Activated T-helper 1 cell treated with anti-CD3 and anti-CD28 coated beads, Interleukin-2, amount 50 U/mL, for 16 hours (primary cell): Measurements from ENCODE around the gene CNGA4.

ENCODE experiments used
- DNase-seq, 2 donors: peaks; one replicate each; pipeline ENCODE4 v3.0.0-alpha.2; 2020; ENCODE audit warnings: low read depth in 1 of 2, low spot score in 1 of 2

Gene CNGA4, protein sequence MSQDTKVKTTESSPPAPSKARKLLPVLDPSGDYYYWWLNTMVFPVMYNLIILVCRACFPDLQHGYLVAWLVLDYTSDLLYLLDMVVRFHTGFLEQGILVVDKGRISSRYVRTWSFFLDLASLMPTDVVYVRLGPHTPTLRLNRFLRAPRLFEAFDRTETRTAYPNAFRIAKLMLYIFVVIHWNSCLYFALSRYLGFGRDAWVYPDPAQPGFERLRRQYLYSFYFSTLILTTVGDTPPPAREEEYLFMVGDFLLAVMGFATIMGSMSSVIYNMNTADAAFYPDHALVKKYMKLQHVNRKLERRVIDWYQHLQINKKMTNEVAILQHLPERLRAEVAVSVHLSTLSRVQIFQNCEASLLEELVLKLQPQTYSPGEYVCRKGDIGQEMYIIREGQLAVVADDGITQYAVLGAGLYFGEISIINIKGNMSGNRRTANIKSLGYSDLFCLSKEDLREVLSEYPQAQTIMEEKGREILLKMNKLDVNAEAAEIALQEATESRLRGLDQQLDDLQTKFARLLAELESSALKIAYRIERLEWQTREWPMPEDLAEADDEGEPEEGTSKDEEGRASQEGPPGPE

DNA sequence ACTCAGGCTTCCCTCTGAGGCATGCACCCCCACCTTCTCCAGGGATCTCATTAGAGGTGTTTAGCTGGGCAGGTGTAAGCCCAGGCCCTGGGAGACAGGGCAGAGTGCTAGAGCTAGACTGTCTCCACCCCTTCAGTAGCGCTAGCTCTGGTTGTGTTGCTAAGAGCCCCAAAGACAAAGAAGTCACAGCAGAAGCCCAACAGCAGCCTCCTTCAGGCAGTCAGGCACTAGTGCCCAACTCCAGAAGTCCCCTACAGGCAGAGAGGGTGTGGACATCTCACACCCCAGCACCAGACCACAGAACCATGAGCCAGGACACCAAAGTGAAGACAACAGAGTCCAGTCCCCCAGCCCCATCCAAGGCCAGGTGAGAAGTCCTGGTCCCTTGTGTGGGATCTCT lies at the start of gene CNGA4:
CNGA4 (plus strand) TSS at position 188 of the 400 bp plus-strand sequence; CDS start at position 306, 118 bp downstream.
- no peak for DNase-seq

DNA sequence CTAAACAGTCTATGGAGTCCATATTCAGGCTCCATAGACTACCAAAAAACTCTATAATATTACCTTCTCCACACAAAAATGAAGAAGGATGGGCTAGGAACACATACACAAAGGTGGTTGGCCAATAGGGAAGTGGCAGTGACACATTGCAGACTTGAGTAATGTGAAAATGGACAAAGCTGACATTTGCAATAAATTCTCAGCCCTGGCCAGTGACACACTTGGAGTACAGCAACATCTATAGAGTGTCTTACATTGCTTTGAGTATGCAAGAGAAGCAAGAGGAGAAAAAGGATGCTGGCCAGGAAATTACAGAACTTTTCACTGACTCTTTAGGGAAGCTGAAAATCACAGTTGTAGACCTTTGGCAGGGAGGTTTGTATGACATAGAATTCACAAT lies 47.1 kb upstream of the CNGA4 start:
- no peak for DNase-seq

DNA sequence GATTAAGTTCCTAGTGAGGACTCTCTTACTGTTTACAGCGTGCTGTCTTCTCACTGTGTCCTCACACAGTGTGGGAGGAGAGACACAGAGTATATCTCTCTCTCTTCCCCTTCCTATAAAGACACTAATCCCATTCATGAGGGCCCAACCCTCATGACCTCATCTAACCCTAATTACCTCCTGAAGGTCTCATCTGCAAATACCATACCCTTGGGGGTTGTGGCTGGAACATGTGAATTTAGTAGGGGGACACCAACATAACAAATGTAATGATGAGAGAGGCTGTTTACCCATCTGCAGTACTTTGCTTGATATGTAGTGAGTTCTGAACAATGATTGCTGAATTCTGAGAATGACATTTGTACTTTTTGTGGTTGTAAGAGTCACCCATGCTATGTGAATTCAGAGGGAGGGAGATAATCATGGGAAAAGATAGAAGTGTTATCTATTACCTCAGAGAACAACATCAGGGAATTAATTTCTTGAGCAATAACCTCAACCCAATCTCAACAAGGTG lies 44.8 kb upstream of the CNGA4 start:
- DNase-seq: no peak

DNA sequence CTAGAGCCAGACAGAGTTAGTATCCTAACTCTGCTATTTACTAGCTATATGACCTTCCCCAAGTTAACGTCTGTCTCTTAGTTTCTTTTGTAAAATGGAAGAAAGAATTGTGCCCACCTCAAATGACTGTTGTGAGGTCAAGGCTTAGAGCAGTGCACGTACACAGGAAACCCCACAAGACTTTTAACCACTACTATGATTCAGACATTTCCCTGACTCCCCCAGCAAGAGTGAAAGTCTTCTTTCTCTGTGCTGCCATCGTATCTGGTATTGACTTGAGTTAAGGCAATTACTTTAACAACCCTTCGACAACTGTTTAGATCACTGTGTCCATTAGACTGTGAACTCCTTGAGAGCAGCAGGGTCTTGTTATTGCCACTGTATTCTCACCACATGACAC lies 42.5 kb upstream of the CNGA4 start:
- no peak for DNase-seq

DNA sequence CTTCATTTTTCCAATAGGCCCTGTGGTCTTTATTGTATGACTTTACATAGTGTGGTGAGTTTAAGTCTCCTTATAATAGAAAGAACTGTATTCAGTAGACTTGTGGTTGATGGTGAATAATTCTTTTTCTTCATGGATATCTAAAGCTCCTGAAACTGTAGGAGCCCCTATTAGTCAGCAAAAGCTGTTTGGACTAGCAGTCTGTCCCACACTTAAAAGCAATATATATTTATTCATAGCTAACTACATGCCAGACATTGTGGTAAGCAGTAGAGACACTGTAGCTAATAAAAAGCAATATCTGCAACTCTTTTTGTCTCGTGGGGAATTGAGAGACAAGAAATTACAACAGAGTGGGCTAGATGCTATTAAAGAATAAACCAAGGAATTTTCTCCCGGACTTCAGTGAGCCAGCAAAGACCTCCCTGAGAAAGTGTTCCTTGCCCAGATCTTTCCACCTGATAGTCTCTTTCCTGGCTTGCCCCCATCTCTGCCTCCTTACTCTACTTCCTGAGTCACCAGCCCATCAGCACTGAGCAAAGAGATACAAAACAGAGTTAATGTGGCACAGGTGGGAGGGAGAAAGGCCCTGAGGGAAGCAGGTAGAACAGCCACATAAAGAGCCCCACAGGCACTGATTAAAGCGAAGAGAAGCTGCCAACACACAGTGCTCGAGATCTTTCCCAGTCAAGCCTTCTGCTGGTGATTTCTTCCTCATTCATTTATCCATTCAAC lies 41.3 kb upstream of the CNGA4 start:
- DNase-seq: no peak

DNA sequence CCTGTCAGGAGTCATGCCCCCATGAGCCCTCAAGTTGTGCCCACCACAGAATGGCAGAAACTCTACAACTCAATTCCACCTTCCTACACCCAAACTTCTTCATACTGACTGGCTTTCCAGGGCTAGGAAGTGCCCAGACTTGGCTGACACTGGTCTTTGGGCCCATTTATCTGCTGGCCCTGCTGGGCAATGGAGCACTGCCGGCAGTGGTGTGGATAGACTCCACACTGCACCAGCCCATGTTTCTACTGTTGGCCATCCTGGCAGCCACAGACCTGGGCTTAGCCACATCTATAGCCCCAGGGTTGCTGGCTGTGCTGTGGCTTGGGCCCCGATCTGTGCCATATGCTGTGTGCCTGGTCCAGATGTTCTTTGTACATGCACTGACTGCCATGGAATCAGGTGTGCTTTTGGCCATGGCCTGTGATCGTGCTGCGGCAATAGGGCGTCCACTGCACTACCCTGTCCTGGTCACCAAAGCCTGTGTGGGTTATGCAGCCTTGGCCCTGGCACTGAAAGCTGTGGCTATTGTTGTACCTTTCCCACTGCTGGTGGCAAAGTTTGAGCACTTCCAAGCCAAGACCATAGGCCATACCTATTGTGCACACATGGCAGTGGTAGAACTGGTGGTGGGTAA lies 39.6 kb upstream of the CNGA4 start, which contains the start of gene OR52W1:
OR52W1 (plus strand) TSS at position 51 of the 637 bp plus-strand sequence; CDS start at position 51, 0 bp downstream.
- no peak for DNase-seq

DNA sequence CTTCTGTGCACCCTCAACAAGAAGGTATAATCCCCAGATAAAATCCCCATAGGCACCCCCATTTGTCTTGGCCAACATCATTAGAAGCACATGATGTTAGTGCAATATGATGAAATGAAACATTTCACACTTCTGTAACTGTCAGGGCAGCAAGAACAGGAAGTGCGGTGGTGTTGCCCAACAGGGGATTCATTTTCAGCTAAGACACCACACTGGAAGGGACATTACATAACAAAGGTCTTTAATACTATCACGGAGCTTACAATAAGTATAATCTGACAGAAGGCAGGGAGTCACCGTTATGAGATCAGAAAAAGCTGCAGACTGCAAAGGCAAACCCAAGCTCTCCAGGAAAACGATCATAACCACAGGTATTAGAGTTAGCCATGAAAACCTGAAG lies 37.9 kb upstream of the CNGA4 start:
- no peak for DNase-seq

DNA sequence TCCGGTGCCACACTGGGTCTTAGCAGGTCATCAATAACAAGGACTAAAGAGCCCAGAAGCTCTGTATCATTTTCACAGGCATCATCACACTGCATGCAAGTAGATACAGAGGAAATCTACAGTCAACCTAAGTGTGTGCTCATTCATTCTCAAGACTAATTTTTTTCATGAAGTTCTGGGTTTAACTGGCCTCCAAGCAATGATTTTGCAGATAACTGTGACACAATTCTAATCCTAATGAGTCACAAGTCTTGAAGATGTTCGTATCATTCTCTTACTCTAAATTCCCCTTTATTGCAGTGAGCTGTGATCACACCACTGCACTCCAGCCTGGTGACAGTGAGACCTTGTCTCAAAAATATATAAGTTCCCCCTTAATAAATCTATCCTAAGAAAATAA lies 37.4 kb upstream of the CNGA4 start:
- no peak for DNase-seq

DNA sequence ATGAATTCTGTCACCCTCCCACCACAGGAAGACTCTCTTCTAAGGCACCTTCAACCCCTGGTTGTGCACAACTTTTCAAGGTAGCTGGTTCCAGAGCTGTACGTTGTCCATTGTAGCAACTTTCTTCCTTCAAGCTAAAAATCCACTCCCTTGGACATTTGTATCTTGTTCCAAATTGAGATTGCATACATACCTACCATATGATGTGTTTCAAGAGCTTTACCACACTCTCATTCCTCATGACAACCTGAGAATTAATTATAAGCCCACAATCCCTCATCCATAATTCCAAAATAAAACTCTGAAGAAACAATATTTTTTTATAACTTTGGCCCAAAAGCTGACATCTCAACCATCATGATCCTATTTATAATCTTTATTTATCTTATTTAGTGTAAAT lies 36.8 kb upstream of the CNGA4 start:
- no peak for DNase-seq

DNA sequence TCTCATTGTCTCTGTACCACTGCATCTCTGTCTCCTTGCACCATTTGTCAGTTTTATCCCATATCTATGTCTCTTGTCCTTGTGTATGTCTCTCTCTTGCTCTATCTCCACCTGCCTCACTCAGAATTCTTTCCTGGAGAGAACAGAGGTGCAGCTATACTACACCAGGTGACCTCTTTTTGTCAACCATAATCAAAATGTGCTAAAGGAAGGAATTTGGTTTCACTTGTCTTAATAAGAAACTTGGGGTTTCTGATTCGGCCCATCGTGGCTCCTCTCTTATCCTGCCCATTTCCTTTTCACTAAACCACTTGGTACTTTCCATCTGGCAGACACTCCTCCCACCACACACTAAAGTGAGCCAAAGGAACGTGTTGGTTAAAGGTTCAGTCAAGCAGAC lies 35.6 kb upstream of the CNGA4 start:
- DNase-seq: no peak

DNA sequence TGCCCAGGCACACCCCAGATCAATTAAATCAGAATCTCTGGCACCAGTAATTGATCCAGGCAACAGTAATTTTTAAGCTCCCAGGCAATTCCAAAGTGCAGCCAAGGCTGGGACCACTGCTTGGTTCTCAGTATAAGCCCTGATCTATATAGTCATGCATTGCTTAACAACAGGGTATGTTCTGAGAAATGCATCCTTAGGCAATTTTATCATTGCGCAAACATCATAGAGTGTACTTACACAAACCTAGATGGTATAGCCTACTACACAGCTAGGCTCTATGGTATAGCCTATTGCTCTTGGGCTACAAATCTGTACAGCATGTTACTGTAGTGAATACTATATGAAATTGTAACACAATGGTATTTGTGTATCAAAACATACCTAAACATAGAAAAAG lies 34.2 kb upstream of the CNGA4 start:
- DNase-seq: no peak

DNA sequence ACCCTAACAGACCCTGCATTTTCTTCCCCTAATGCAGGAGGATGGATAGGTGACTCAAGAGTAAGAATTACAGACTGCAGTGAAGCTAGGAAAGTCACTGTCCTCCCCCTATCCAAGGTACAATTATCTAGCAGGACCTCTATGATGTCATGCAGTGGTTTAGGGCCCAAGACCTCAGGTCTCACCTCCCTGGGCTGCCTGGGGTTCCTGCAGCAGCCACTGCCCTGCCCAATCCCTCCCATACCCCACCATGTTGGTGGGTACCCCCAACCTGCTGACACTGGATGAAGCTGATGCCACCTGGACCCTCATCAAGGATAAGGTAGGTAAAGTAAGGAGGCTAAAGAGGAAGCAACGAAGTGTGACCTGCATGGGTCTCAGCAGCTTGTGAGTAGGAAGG lies 33.5 kb upstream of the CNGA4 start, which contains the start of gene C11orf42:
C11orf42 (plus strand) TSS at position 192 of the 400 bp plus-strand sequence; CDS start at position 251, 59 bp downstream.
- DNase-seq: no peak

DNA sequence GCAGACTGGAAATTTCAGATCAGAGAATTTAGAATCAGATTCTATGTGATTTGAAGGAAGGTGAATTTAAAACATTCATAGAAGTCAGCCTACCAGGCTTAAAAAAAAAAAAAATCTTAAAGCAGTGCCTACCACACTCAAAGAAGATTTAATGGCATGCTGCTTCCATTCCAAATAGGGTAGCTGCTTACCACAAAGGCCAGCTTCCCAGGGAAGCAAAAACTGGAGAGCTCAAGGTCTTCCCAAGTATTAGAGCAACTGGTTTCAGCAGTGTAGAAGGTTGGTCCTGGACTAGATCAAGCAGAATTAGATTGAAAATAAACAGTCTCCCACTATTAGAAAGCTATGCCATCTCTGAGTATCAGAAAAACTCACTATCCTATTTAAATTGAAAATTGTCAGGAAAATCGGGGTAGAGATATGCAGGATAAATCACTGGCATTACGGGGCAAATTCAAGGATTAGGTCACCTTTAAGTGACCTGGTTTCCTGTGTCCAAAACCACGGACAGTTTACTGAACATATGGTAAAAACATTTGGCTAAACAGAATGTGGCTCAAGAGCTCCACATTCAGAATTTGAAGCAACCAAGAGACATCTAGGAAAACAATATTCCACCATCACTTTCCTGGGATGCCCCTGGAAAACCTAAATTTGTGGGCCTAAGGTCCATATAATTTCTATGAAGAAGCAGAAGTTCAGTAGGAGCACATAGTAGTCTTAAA lies 32.3 kb upstream of the CNGA4 start:
- DNase-seq: no peak

DNA sequence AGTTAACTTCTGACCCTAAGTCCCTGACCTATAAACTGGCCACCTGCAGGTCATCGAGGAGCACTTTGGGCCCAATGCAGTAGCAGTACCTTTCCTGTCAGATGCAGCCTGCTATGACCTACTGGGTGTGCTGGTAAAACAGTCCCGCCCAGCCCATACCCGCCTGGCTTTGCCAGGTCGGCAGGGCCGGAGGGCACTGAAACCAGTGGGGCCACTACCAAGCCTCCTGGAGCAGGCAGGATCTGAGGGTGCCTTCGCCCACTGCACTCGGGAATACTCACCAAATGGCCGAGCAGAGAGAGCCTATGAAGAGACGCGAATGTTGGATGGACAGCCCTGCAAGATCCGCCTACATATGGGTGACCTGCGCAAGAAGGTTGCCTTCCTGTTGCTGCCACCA lies 29.1 kb upstream of the CNGA4 start:
- DNase-seq: no peak

DNA sequence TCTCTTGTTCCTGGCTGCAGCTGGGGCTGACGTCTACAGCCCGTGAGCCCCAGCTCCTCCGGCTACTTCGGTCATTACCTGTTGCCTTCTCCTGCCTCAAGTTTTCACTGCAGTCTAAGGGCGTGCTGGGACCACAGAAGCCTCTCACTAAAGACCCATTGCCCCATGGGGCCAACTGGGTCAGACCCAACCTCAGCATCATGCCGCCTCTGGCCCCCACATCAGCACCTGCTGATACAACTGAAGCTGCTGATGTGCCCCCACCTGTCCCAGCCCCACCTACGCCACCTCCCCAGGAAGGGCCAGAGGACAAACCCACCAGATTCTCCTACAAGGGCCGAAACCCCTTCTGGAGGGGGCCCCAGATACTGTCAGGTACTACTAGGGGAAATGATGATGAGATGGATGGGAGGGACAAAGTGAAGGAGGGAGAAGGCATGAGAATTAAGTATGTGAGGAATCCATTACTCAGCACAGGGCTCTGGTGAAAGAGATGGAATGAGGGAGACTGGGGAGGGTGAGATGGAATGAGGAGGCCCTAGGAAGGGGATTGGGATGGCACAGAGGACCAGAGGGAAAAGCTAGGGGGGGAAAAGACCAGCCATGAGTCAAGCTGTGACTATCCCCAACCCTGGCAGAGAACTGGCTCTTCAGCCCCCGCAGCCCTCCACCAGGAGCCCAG lies 28.5 kb upstream of the CNGA4 start:
- DNase-seq: no peak

DNA sequence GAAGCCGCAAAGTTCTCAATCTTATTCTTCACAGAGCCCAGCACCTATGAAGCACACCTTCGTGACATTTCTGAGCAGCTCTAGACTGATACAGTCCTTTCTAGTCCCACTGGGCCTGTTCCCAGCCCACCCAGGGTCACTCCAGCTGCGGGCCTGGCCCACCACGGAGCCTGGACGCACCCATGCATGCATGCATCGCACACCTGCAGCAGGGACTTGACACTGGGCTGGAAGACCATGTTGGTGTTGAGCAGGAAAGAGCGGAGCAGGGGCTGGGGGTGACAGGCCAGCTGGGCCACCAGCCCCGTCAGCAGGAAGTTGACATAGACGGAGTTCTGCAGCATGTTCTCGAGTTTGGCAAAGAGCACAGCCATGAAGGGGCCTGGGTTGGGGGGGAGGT lies 24.4 kb upstream of the CNGA4 start:
- DNase-seq: no peak

DNA sequence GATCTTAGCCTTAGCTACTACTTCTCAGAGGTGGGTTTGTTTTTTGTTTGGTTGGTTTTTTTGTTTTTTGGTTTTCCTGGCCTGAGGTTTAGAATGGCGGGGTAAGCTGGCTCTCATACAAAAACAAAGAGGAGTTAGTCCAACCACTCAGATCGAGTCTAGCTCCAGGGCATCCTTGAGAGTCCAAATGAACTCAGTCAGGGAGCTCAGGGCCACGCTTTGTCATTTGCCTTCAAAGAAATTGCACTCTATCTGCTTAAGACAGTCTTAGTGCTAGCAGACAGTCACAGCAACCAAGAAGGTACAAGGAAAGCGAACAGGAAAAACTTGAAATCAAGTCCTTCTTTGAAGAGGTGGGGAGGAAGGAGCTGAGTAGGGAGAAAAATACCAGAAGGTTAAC lies 22.4 kb upstream of the CNGA4 start:
- DNase-seq: no peak

DNA sequence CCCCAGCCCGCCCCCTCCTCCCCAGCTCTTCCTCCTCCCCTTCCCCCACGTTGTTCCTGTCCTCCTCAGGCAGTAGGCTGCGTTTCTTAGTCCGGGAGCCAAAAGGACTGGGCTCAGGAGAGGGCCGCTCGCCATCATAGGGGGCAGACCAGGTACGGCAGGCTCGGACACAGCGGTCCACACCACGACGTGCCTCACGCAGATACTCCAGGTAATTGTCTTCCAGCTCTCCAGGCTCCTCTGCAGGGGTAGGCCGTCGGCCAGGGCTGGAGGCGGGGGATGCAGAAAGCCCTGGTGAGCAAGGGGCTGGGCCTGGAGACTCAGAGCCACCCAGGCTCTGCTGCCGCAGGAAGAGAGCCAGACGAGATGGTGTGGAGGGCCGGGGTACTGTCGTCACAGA lies 21.2 kb upstream of the CNGA4 start:
- no peak for DNase-seq

DNA sequence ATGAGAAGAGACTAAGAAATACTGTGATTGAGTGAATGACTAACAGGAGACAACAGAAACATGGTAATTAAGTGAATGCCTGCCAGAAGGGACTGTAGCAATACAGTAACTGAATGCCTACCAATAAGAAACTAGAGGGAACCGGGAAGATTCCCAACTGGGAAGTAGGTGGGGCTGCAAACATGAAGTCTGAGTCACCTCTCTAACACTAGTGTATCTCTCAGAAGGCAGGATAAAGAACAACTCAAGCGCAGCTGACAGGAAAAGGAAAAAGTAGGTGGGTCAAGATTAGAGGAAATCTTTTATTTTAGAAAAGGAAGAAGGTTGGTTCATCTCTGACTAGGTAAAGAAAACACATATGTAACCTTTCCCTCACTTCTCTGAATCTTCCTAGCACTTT lies 19.5 kb upstream of the CNGA4 start:
- DNase-seq: no peak

DNA sequence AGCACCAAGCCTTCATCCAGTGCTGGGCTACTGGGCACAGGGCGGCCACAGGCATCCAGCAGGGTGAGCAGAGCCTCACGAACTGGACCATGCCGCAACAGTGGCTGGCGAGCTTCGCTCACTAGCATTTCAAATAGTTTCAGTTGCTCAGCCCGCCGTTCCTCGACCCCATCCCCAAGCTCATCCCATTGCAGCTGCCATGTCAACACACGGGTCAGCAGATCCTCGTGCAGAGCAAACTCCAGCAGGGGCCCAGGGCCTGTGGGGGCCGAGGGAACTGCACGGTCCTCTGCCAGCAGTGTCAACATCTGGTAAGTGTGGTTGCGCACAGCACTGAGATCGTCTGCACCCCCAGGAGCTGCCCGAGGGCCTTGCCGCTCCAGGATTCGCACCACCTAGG lies 15.0 kb upstream of the CNGA4 start:
- no peak for DNase-seq
